Smooth muscle cell (in vitro differentiated cells): ENCODE data around the gene PTCHD1. TPM values are rescaled to one million over a fixed set of nuclear protein-coding genes. Genes with fewer than 3 reads are reported as not detected.

Experiments
- DNase-seq: peaks from one replicate; lab custom pipeline; 2025; ENCODE audit not compliant: unreplicated experiment; lab: John Stamatoyannopoulos, UW
- H2AFZ ChIP-seq: fragments of 200-600 bp; sonication (generic); 2 replicates; pipeline ENCODE4 v1.6.0; 2016; ENCODE audit warnings: antibody characterized with exemption, low read depth, mild to moderate bottlenecking
- H3F3A ChIP-seq: fragments of 200-600 bp; sonication (generic); 2 replicates; pipeline ENCODE4 v1.6.0; 2017; ENCODE audit warnings: antibody characterized with exemption, low read depth
- H3K27ac ChIP-seq: fragments of 200-600 bp; sonication (generic); 2 replicates; pipeline ENCODE4 v1.5.1; 2016; ENCODE audit warnings: low read depth, mild to moderate bottlenecking
- H3K27me3 ChIP-seq: fragments of 200-600 bp; sonication (generic); 2 replicates; pipeline ENCODE4 v1.6.1; 2016; ENCODE audit warnings: low read depth, mild to moderate bottlenecking
- H3K36me3 ChIP-seq: fragments of 200-600 bp; sonication (generic); 2 replicates; pipeline ENCODE4 v1.5.1; 2016; ENCODE audit warnings: low read depth
- H3K4me1 ChIP-seq: fragments of 200-600 bp; sonication (generic); 2 replicates; pipeline ENCODE4 v1.5.1; 2016; ENCODE audit warnings: low read depth
- H3K4me2 ChIP-seq: fragments of 200-600 bp; sonication (generic); 2 replicates; pipeline ENCODE4 v1.6.0; 2016; ENCODE audit warnings: mild to moderate bottlenecking
- H3K4me3 ChIP-seq: fragments of 200-600 bp; sonication (generic); 2 replicates; pipeline ENCODE4 v1.5.1; 2016; ENCODE audit warnings: mild to moderate bottlenecking
- H3K79me2 ChIP-seq: fragments of 200-600 bp; sonication (generic); 2 replicates; pipeline ENCODE4 v1.6.0; 2016; ENCODE audit warnings: low read depth, mild to moderate bottlenecking
- H3K9ac ChIP-seq: fragments of 200-600 bp; sonication (generic); 2 replicates; pipeline ENCODE4 v1.6.0; 2016; ENCODE audit warnings: low read depth
- H3K9me3 ChIP-seq: fragments of 200-600 bp; sonication (generic); replicated peaks from 2 replicates; pipeline ENCODE4 v1.5.1; 2016; ENCODE audit warnings: low read depth
- H4K20me1 ChIP-seq: fragments of 200-600 bp; sonication (generic); 2 replicates; pipeline ENCODE4 v1.6.0; 2016; ENCODE audit warnings: low read depth
- CTCF ChIP-seq: fragments of 200-600 bp; sonication (generic); IDR thresholded peaks from 2 replicates; pipeline ENCODE4 v1.5.1; 2017; ENCODE audit warnings: borderline replicate concordance, mild to moderate bottlenecking, antibody characterized with exemption; ENCODE audit not compliant: insufficient read depth, poor library complexity, severe bottlenecking
- WGBS: methylation state at CpG from one replicate; pipeline ENCODE4 v1.1.7; 2016; ENCODE audit warnings: low lambda C conversion rate; 5-methylcytosine and 5-hydroxymethylcytosine counted together
- polyA plus RNA-seq: library from polyadenylated mRNA; unstranded; fragments of >200 nt; fragmentation: Nextera tagmentation; extraction: Ambion mirVana; gene quantifications from 2 replicates; pipeline ENCODE4 v1.2.1, GENCODE V29; 2016
- total RNA-seq: library from RNA; depleted of rRNA; stranded (reverse); fragments of >200 nt; gene quantifications from 2 replicates; pipeline ENCODE4 v1.2.3, GENCODE V29; 2014

Gene PTCHD1
- total and polyA plus RNA-seq, 2 experiments from 2014 or later = 0.40 to 0.87 TPM

GRCh38 chrX:23311731-23312130 is 22.9 kb upstream of the PTCHD1 start:
- Histone ChIP-seq H3K9me3 (no peaks in the 10 kb centered on the region), H3K36me3 (no peaks in the 10 kb centered on the region), H2AFZ (no peak overlapping the region), H3K79me2 (no peaks in the 10 kb centered on the region), H3K27me3 (no peaks in the 10 kb centered on the region), H3F3A (no peaks in the 10 kb centered on the region), H3K4me1 (no peaks in the 10 kb centered on the region), H3K4me2 (no peak overlapping the region), H3K4me3 (no peak overlapping the region), H3K9ac (no peak overlapping the region), H4K20me1 (no peaks in the 10 kb centered on the region), H3K27ac (no peak overlapping the region)
- no peak for TF ChIP-seq CTCF
- WGBS = 64% methylated on average over 8 of the region's 8 CpGs
- DNase-seq = no peak

- H3K36me3 ChIP-seq = no peaks in the 10 kb centered on the region
- WGBS = 94% methylated on average over 3 of the region's 3 CpGs
- no peak overlapping the region for H3K4me3 ChIP-seq
- no peaks in the 10 kb centered on the region for H3F3A ChIP-seq
- no peak for DNase-seq
- no peaks in the 10 kb centered on the region for H3K9me3 ChIP-seq
- no peak overlapping the region for H2AFZ ChIP-seq
- H3K27me3 ChIP-seq = no peaks in the 10 kb centered on the region
- no peaks in the 10 kb centered on the region for H3K79me2 ChIP-seq
- H3K27ac ChIP-seq = no peak overlapping the region
- no peak overlapping the region for H3K9ac ChIP-seq
- no peaks in the 10 kb centered on the region for H3K4me1 ChIP-seq
- H4K20me1 ChIP-seq = no peaks in the 10 kb centered on the region
- no peak for TF ChIP-seq CTCF
- no peak overlapping the region for H3K4me2 ChIP-seq
These were observed 22.5 kb upstream of the PTCHD1 start for GRCh38 chrX:23312136-23312535.

GRCh38 chrX:23317799-23318724 is 16.6 kb upstream of the PTCHD1 start:
- H3K36me3 ChIP-seq = no peaks in the 10 kb centered on the region
- no peak overlapping the region for H3K4me2 ChIP-seq
- H3K27me3 ChIP-seq = peaks cover 9% of the 10 kb centered on the region
- no peak overlapping the region for H3K27ac ChIP-seq
- no peaks in the 10 kb centered on the region for H4K20me1 ChIP-seq
- no peaks in the 10 kb centered on the region for H3K4me1 ChIP-seq
- no peaks in the 10 kb centered on the region for H3K79me2 ChIP-seq
- no peak overlapping the region for H3K4me3 ChIP-seq
- TF ChIP-seq CTCF = peak; percentile 70
- H2AFZ ChIP-seq = no peak overlapping the region
- 48% methylated on average over 11 of the region's 11 CpGs for WGBS
- no peaks in the 10 kb centered on the region for H3K9me3 ChIP-seq
- DNase-seq = no peak
- no peaks in the 10 kb centered on the region for H3F3A ChIP-seq
- no peak overlapping the region for H3K9ac ChIP-seq
